DND-41 (cell line): ENCODE data around the gene DEGS1.

Experiments used
- EZH2 ChIP-seq: IDR thresholded peaks from 3 replicates; pipeline ENCODE4 v1.6.1; 2012; ENCODE audit warnings: borderline replicate concordance, low read depth, mild to moderate bottlenecking, moderate library complexity, low read length, inconsistent platforms; ENCODE audit not compliant: severe bottlenecking
- TF ChIP-seq, protein P1 (sequence below): IDR thresholded peaks from 2 replicates; pipeline ENCODE4 v1.5.1; 2012; ENCODE audit warnings: borderline replicate concordance, low read length, moderate library complexity, mild to moderate bottlenecking; ENCODE audit not compliant: poor library complexity, severe bottlenecking; ENCODE audit errors: extremely low read depth

DNA sequence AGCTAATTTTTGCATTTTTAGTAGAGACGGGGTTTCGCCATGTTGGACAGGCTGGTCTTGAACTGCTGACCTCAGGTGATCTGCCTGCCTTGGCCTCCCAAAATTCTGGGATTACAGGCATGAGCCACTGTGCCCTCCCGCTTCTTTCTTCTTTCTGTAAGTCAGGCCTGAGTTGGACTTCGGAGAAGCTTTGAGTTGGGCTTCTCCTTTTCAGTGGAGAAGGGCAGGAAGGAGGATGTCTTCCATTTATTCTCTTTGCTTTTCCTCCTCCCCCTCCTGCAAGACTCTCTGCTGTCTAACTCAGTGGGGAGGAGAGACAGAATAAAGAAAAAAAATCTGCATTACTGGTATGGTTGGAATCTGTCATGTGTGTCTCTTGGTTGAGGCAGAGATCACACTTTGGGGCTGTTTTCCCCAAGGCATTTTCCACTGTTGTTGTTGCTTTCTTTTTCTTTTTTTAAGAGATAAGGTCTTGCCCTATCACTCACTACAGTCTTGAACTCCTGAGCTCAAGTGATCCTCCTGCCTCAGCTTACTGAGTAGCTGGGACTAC, 13.2 kb upstream of the DEGS1 start:
- TF ChIP-seq, protein P1, sequence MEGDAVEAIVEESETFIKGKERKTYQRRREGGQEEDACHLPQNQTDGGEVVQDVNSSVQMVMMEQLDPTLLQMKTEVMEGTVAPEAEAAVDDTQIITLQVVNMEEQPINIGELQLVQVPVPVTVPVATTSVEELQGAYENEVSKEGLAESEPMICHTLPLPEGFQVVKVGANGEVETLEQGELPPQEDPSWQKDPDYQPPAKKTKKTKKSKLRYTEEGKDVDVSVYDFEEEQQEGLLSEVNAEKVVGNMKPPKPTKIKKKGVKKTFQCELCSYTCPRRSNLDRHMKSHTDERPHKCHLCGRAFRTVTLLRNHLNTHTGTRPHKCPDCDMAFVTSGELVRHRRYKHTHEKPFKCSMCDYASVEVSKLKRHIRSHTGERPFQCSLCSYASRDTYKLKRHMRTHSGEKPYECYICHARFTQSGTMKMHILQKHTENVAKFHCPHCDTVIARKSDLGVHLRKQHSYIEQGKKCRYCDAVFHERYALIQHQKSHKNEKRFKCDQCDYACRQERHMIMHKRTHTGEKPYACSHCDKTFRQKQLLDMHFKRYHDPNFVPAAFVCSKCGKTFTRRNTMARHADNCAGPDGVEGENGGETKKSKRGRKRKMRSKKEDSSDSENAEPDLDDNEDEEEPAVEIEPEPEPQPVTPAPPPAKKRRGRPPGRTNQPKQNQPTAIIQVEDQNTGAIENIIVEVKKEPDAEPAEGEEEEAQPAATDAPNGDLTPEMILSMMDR: no peak
- TF ChIP-seq EZH2: no peak
